HCT116 (cell line): ENCODE results near the gene ESAM.

Experiments used
- CEBPB ChIP-seq: IDR thresholded peaks from 2 replicates; pipeline ENCODE4 v1.6.1; 2012; ENCODE audit warnings: low read depth
- CTCF ChIP-seq, 3 experiments: fragments of 200-600 bp in 1 of 3; sonication (generic) in 1 of 3; IDR thresholded peaks in 2 of 3; conservative IDR thresholded peaks in 1 of 3; 2 replicates each; pipeline ENCODE4 v1.5.1; 2012 to 2017; ENCODE audit warnings: low read depth in 2 of 3, low read length in 2 of 3, antibody characterized with exemption in 1 of 3, borderline replicate concordance in 1 of 3, control low read depth in 1 of 3, mild to moderate bottlenecking in 1 of 3, mixed read lengths in 1 of 3, mixed run types in 1 of 3, moderate library complexity in 1 of 3; ENCODE audit not compliant: insufficient read depth in 1 of 3
- EGR1 ChIP-seq: IDR thresholded peaks from 2 replicates; pipeline ENCODE4 v1.6.1; 2012; ENCODE audit warnings: low read depth
- EZH2 ChIP-seq: fragments of 200-600 bp; sonication (generic); IDR thresholded peaks from 2 replicates; pipeline ENCODE4 v1.6.1; 2017; ENCODE audit warnings: antibody characterized with exemption, mixed run types
- TCF7L2 ChIP-seq: IDR thresholded peaks from 2 replicates; pipeline ENCODE4 v1.7.0; 2011; ENCODE audit warnings: borderline replicate concordance, inconsistent platforms; ENCODE audit not compliant: insufficient read depth, insufficient read length; ENCODE audit errors: extremely low read depth

DNA sequence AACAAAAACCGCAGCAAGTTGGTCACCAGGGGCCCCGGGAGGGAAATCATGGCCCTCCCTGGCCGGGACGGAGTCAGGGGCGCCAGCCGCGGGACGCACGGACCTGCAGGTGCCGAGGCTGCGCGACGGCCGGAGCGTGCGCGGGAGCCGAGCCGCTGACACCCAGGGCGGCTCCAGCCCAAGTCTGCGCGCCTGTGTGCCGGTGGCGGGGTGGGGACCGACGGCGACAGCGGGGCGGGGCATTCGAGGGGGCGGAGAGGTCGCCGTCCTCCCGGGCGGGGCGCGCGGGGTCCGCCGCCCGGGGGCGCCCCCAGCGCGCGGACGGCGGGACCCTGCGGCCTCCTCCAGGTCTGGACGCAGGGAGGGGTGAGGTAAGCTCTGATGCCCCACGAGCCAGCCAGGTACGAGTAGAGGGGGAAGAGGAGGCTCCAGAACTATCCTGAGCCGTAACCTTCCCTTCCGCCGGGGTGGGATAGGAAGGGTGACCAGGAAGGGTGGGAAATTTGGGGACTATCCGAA is at the start of gene ESAM:
- TF ChIP-seq EGR1 = 0 out of 2 replicates have a peak, but pooled peaks have one; percentile 1
- TF ChIP-seq EZH2 = no peak
- TF ChIP-seq CTCF (IDR thresholded peaks at IDR 0.05 in 2 of 3, conservative IDR thresholded peaks at IDR 0.05 in 1 of 3; ENCODE audit: borderline replicate concordance in 1 of 3, insufficient read depth in 1 of 3, low read depth in 2 of 3, low read length in 2 of 3) = no peak
- no peak for TF ChIP-seq CEBPB
- TF ChIP-seq TCF7L2 = no peak
